MM.1S (cell line): Measurements from ENCODE around the gene EXOC8.

Experiments used
- DNase-seq: peaks from one replicate; pipeline ENCODE4 v3.0.0-alpha.2; 2015
- H2AFZ ChIP-seq: fragments of 300-600 bp; sonication (generic); 2 replicates; pipeline ENCODE4 v1.6.0; 2016; ENCODE audit warnings: antibody characterized with exemption, low read length
- H3F3A ChIP-seq: fragments of 300-600 bp; sonication (generic); 2 replicates; pipeline ENCODE4 v1.6.1; 2016; ENCODE audit warnings: mild to moderate bottlenecking, antibody characterized with exemption, low read length, moderate library complexity, mixed read lengths; ENCODE audit not compliant: insufficient read depth
- H3K27ac ChIP-seq: fragments of 300-600 bp; sonication (generic); 2 replicates; pipeline ENCODE4 v1.5.1; 2016; ENCODE audit warnings: mild to moderate bottlenecking, low read length
- H3K27me3 ChIP-seq: fragments of 300-600 bp; sonication (generic); replicated peaks from 2 replicates; pipeline ENCODE4 v1.6.0; 2016; ENCODE audit warnings: low read length; ENCODE audit not compliant: insufficient read depth
- H3K36me3 ChIP-seq: fragments of 300-600 bp; sonication (generic); replicated peaks from 2 replicates; pipeline ENCODE4 v1.6.1; 2016; ENCODE audit warnings: mild to moderate bottlenecking, low read length, mixed read lengths; ENCODE audit not compliant: insufficient read depth
- H3K4me1 ChIP-seq: fragments of 300-600 bp; sonication (generic); 2 replicates; pipeline ENCODE4 v1.6.1; 2016; ENCODE audit warnings: low read length, mixed read lengths
- H3K4me2 ChIP-seq: fragments of 300-600 bp; sonication (generic); 2 replicates; pipeline ENCODE4 v1.6.0; 2016; ENCODE audit warnings: low read depth, low read length
- H3K4me3 ChIP-seq: fragments of 300-600 bp; sonication (generic); 2 replicates; pipeline ENCODE4 v1.5.1; 2016; ENCODE audit warnings: low read length, mixed read lengths
- H3K79me2 ChIP-seq: fragments of 300-600 bp; sonication (generic); 2 replicates; pipeline ENCODE4 v1.6.1; 2016; ENCODE audit warnings: mixed run types, low read length, mixed read lengths
- H3K9ac ChIP-seq: fragments of 300-600 bp; sonication (generic); 2 replicates; pipeline ENCODE4 v1.6.1; 2016; ENCODE audit warnings: low read length, mixed read lengths
- H3K9me2 ChIP-seq: fragments of 300-600 bp; sonication (generic); replicated peaks from 2 replicates; pipeline ENCODE4 v1.6.1; 2016; ENCODE audit warnings: mild to moderate bottlenecking, low read length, mixed read lengths; ENCODE audit not compliant: insufficient read depth
- H3K9me3 ChIP-seq: fragments of 300-600 bp; sonication (generic); replicated peaks from 2 replicates; pipeline ENCODE4 v1.6.1; 2016; ENCODE audit warnings: mild to moderate bottlenecking, low read length, mixed read lengths; ENCODE audit not compliant: insufficient read depth
- H4K20me1 ChIP-seq: fragments of 300-600 bp; sonication (generic); 2 replicates; pipeline ENCODE4 v1.6.1; 2016; ENCODE audit warnings: mild to moderate bottlenecking, low read length, moderate library complexity, mixed read lengths; ENCODE audit not compliant: insufficient read depth
- EZH2 ChIP-seq: fragments of 300-600 bp; sonication (generic); optimal IDR thresholded peaks from 2 replicates; pipeline ENCODE3; 2017; ENCODE audit warnings: low read depth, mild to moderate bottlenecking, antibody characterized with exemption, low read length, mixed read lengths
- EZH2phosphoT487 ChIP-seq: fragments of 300-600 bp; sonication (generic); IDR thresholded peaks from 2 replicates; pipeline ENCODE4 v1.6.1; 2018; ENCODE audit warnings: antibody characterized with exemption, low read length
- TF ChIP-seq, protein P1 (sequence below): fragments of 300-600 bp; sonication (generic); IDR thresholded peaks from 2 replicates; pipeline ENCODE4 v1.5.1; 2016; ENCODE audit warnings: antibody characterized with exemption, low read length, mixed read lengths

The EXOC8 gene

DNA sequence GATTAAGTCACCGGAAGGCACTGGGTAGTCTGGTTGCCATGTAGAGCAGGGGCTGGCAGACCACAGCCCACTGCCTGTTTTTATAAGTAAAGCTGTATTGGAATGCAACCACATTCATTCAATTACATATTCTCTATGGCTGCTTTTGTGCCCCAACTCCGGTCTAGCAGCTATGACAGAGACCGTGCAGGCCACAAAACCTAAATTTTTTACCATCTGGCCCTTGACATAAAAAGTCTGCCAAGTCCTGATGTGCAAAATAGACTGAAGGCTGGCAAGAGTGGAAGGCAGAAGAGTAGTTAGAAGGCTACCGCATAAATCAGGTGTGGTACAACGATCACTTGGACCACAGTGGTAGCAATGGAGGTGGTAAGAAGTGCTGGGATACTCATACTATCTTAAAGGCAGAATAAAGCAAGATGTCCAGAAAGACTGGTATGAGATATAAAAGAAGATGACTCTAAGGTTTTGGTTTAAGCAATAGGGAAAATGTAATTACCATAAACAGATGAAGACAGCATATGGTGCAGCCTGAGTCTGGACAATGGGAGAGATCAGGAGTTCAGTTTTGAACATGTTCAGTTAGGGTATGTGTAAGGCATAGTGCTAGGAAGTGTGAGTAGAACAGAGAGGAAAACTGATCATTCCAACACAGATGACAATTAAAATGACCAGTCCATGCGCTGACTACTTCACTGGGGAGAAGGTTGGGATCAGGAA is 47.2 kb upstream of the EXOC8 start:
- no peaks in the 10 kb centered on the region for H4K20me1 ChIP-seq
- H3K36me3 ChIP-seq, result no peaks in the 10 kb centered on the region
- H3K79me2 ChIP-seq, result peaks cover 77% of the 10 kb centered on the region
- no peak overlapping the region for H3K27ac ChIP-seq
- no peaks in the 10 kb centered on the region for H3K9me3 ChIP-seq
- H3K9ac ChIP-seq, result no peak overlapping the region
- H3K4me3 ChIP-seq, result no peak overlapping the region
- no peak overlapping the region for H3K4me2 ChIP-seq
- no peaks in the 10 kb centered on the region for H3K27me3 ChIP-seq
- no peak overlapping the region for H2AFZ ChIP-seq
- H3F3A ChIP-seq, result no peaks in the 10 kb centered on the region
- no peak for DNase-seq
- H3K9me2 ChIP-seq, result no peaks in the 10 kb centered on the region
- H3K4me1 ChIP-seq, result peaks cover 1% of the 10 kb centered on the region
- TF ChIP-seq EZH2 (no peak), EZH2phosphoT487 (no peak)
- TF ChIP-seq, protein P1, sequence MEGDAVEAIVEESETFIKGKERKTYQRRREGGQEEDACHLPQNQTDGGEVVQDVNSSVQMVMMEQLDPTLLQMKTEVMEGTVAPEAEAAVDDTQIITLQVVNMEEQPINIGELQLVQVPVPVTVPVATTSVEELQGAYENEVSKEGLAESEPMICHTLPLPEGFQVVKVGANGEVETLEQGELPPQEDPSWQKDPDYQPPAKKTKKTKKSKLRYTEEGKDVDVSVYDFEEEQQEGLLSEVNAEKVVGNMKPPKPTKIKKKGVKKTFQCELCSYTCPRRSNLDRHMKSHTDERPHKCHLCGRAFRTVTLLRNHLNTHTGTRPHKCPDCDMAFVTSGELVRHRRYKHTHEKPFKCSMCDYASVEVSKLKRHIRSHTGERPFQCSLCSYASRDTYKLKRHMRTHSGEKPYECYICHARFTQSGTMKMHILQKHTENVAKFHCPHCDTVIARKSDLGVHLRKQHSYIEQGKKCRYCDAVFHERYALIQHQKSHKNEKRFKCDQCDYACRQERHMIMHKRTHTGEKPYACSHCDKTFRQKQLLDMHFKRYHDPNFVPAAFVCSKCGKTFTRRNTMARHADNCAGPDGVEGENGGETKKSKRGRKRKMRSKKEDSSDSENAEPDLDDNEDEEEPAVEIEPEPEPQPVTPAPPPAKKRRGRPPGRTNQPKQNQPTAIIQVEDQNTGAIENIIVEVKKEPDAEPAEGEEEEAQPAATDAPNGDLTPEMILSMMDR, result no peak

DNA sequence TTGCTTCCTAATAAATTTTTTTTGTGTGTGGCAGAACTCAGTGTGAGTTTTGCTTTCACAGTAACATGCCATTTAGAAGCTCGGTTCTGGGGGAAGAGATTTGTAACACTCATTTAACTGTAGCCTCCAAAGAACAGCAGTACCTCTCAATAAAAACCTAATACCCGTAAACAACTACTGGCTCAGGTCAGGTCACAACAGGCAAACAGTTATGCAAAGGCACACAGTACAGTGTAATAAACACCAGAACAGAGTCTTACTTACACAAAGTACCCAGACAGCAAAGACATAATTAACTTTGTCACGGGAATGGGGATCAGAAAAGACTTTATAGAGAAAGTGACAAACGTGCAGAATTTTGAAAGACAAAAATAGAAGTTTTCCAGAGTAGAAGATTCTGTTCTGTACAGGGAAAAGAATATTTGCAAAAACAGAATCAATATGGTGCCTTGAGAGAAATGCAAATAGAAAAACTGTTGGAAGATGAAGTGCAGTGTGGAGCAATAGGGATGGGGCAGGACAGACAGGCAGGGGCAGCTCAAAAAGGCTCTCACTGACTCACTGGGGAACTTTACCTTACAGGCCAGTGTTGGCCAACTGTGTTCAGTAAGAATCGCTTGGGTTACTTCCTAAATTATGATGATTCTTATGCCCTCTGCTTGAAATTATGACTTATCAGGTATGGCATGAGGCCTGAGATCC is 45.7 kb upstream of the EXOC8 start:
- no peaks in the 10 kb centered on the region for H3F3A ChIP-seq
- peaks cover 14% of the 10 kb centered on the region for H3K4me1 ChIP-seq
- no peaks in the 10 kb centered on the region for H3K36me3 ChIP-seq
- no peak overlapping the region for H3K4me2 ChIP-seq
- H2AFZ ChIP-seq, result no peak overlapping the region
- no peaks in the 10 kb centered on the region for H3K9me3 ChIP-seq
- no peaks in the 10 kb centered on the region for H4K20me1 ChIP-seq
- H3K9me2 ChIP-seq, result no peaks in the 10 kb centered on the region
- TF ChIP-seq, protein P1, result no peak
- no peak for TF ChIP-seq EZH2phosphoT487
- TF ChIP-seq EZH2, result no peak
- H3K9ac ChIP-seq, result no peak overlapping the region
- H3K27ac ChIP-seq, result no peak overlapping the region
- no peak for DNase-seq
- H3K79me2 ChIP-seq, result peaks cover 79% of the 10 kb centered on the region
- no peaks in the 10 kb centered on the region for H3K27me3 ChIP-seq
- no peak overlapping the region for H3K4me3 ChIP-seq

GRCh38 chr1:231382426-231382825 is 44.8 kb upstream of the EXOC8 start:
- Histone ChIP-seq H2AFZ (no peak overlapping the region), H3K36me3 (no peaks in the 10 kb centered on the region), H3K79me2 (peaks cover 78% of the 10 kb centered on the region), H3F3A (no peaks in the 10 kb centered on the region), H3K27ac (no peak overlapping the region), H3K4me2 (no peak overlapping the region), H3K27me3 (no peaks in the 10 kb centered on the region), H3K9me2 (no peaks in the 10 kb centered on the region), H4K20me1 (no peaks in the 10 kb centered on the region), H3K4me3 (no peak overlapping the region), H3K9ac (no peak overlapping the region), H3K9me3 (no peaks in the 10 kb centered on the region), H3K4me1 (peaks cover 14% of the 10 kb centered on the region)
- TF ChIP-seq, protein P1, result no peak
- TF ChIP-seq EZH2, result no peak
- no peak for TF ChIP-seq EZH2phosphoT487
- no peak for DNase-seq
